K562 (cell line): ENCODE measurements around the gene DDX60. TPM values are rescaled to one million over a fixed set of nuclear protein-coding genes. Genes with fewer than 3 reads are reported as not detected.
"Not testable (repeated sequence)": the region's sequence is repeated elsewhere in the genome, so short reads cannot be mapped to it uniquely, and the experiment has no call there.

Experiments used
- ATAC-seq: fragments of 200-7000 bp; cut with Tn5 transposase; 3 replicates; pipeline ENCODE4 v1.9.1; 2020; ENCODE audit warnings: moderate library complexity
- BruUV-seq: library from RNA; stranded (reverse); fragments of 400-500 nt; replicated peaks from 2 replicates; lab custom pipeline; 2021; lab: Mats Ljungman, UMichigan
- CTCF ChIA-PET: fragments of 300-600 bp; formaldehyde crosslinking; extraction: SDS; loops from one replicate; lab custom pipeline; 2021; ENCODE audit warnings: low intra/inter-chr PET ratio; lab: Yijun Ruan, JAX
- POLR2A ChIA-PET: fragments of 300-600, 350-650 bp; sonication (Branson Sonifier 250); formaldehyde crosslinking; extraction: SDS; loops from one replicate; lab custom pipeline; 2021; ENCODE audit warnings: antibody characterized with exemption, inconsistent platforms; lab: Yijun Ruan, JAX
- DNase-seq, 4 experiments: peaks; one replicate each; pipeline versions ENCODE4 v3.0.0 to v3.0.0-alpha.2; 2011 to 2018; ENCODE audit warnings: low spot score in 3 of 4, mixed read lengths in 3 of 4; ENCODE audit errors: extremely low read depth in 1 of 4
- FAIRE-seq: peaks from 2 replicates; lab custom pipeline; 2011; peaks lifted over from hg19 to GRCh38; lab: Jason Lieb, UNC
- H2AFZ ChIP-seq: 2 replicates; pipeline ENCODE4 v1.6.0; 2011; ENCODE audit warnings: low read depth, low read length, control low read depth, inconsistent platforms
- H3K27ac ChIP-seq: fragments of 200-600 bp; 3 replicates; pipeline ENCODE4 v1.8.0; 2011; ENCODE audit warnings: low read depth, mild to moderate bottlenecking, control low read depth, inconsistent platforms, low read length, moderate library complexity, mixed read lengths; ENCODE audit errors: extremely low read depth
- H3K27me3 ChIP-seq, 2 experiments: fragments of 300-600 bp in 1 of 2; 2 replicates in 1 of 2; 3 replicates in 1 of 2; pipeline versions ENCODE4 v1.6.0 to v1.8.0; 2011; ENCODE audit warnings: inconsistent platforms in 2 of 2, low read length in 2 of 2, mild to moderate bottlenecking in 1 of 2, mixed read lengths in 1 of 2, moderate library complexity in 1 of 2; ENCODE audit not compliant: control insufficient read depth in 2 of 2, insufficient read depth in 2 of 2
- H3K36me3 ChIP-seq: fragments of 300-600 bp; 3 replicates; pipeline ENCODE4 v1.8.0; 2011; ENCODE audit warnings: mild to moderate bottlenecking, low read length, inconsistent platforms; ENCODE audit not compliant: control insufficient read depth, insufficient read depth
- H3K4me1 ChIP-seq, 2 experiments: fragments of 200-600 bp in 1 of 2; replicated peaks in 1 of 2; 2 replicates in 1 of 2; 3 replicates in 1 of 2; pipeline versions ENCODE4 v1.5.1 to v1.8.0; 2011; ENCODE audit warnings: inconsistent platforms in 2 of 2, low read length in 2 of 2, mild to moderate bottlenecking in 1 of 2, mixed read lengths in 1 of 2, moderate library complexity in 1 of 2; ENCODE audit not compliant: control insufficient read depth in 2 of 2, insufficient read depth in 2 of 2
- H3K4me2 ChIP-seq: 2 replicates; pipeline ENCODE4 v1.6.1; 2011; ENCODE audit warnings: low read length, control low read depth, inconsistent platforms, mixed read lengths; ENCODE audit not compliant: insufficient read depth
- H3K4me3 ChIP-seq: fragments of 200-600 bp; sonication (generic), shearing (Covaris generic); 2 replicates; pipeline ENCODE4 v1.5.1; 2016; ENCODE audit warnings: control low read depth, inconsistent platforms
- H3K79me2 ChIP-seq: fragments of 200-600 bp; 3 replicates; pipeline ENCODE4 v1.8.0; 2011; ENCODE audit warnings: low read length, inconsistent platforms; ENCODE audit not compliant: control insufficient read depth, insufficient read depth
- H3K9ac ChIP-seq, 2 experiments: 2 replicates each; pipeline versions ENCODE4 v1.6.0 to v1.6.1; 2011; ENCODE audit warnings: low read depth in 2 of 2, low read length in 2 of 2, control low read depth in 1 of 2, inconsistent platforms in 1 of 2, mild to moderate bottlenecking in 1 of 2, mixed read lengths in 1 of 2; ENCODE audit not compliant: insufficient read depth in 1 of 2
- H3K9me1 ChIP-seq: one replicate; pipeline ENCODE4 v1.6.0; 2011; ENCODE audit warnings: inconsistent platforms, mild to moderate bottlenecking, low read length, moderate library complexity; ENCODE audit not compliant: control insufficient read depth, insufficient read depth
- H3K9me3 ChIP-seq: replicated peaks from 2 replicates; pipeline ENCODE4 v1.5.1; 2011; ENCODE audit warnings: low read depth, low read length, inconsistent platforms; ENCODE audit not compliant: control insufficient read depth, insufficient read depth
- H4K20me1 ChIP-seq: replicated peaks from 2 replicates; pipeline ENCODE4 v1.6.1; 2011; ENCODE audit warnings: low read length, inconsistent platforms, mixed read lengths; ENCODE audit not compliant: control insufficient read depth, insufficient read depth
- ATF1 ChIP-seq, 2 experiments: fragments of 450-650 bp in 1 of 2; IDR thresholded peaks; 2 replicates each; pipeline ENCODE4 v1.6.1; 2016; ENCODE audit warnings: missing compliant biosample characterization in 1 of 2, missing genetic modification characterization in 1 of 2
- BRD4 ChIP-seq: fragments of 200-600 bp; sonication (generic); IDR thresholded peaks from 2 replicates; pipeline ENCODE4 v1.6.1; 2017; ENCODE audit warnings: inconsistent platforms
- CREB1 ChIP-seq, 2 experiments: sonication (generic) in 1 of 2; formaldehyde crosslinking in 1 of 2; IDR thresholded peaks; 2 replicates each; pipeline versions ENCODE4 v1.6.1 to v1.8.0; 2012 to 2022; ENCODE audit warnings: inconsistent platforms in 1 of 2, mild to moderate bottlenecking in 1 of 2, missing genetic modification reagents in 1 of 2, moderate library complexity in 1 of 2
- CREM ChIP-seq: IDR thresholded peaks from 2 replicates; pipeline ENCODE4 v1.6.1; 2014; ENCODE audit warnings: antibody characterized with exemption, low read depth
- MED1 ChIP-seq: sonication (generic); formaldehyde crosslinking; IDR thresholded peaks from 2 replicates; pipeline ENCODE4 v1.8.1; 2023; ENCODE audit warnings: missing genetic modification reagents, borderline replicate concordance
- MEIS2 ChIP-seq: fragments of 450-650 bp; IDR thresholded peaks from 2 replicates; pipeline ENCODE4 v1.6.1; 2014; ENCODE audit warnings: mild to moderate bottlenecking; ENCODE audit not compliant: partially characterized antibody
- RB1 ChIP-seq: fragments of 450-650 bp; IDR thresholded peaks from 2 replicates; pipeline ENCODE4 v1.6.1; 2017; ENCODE audit warnings: low read depth, mild to moderate bottlenecking
- ZNF589 ChIP-seq: fragments of 200-800 bp; sonication (Bioruptor generic); IDR thresholded peaks from 2 replicates; pipeline ENCODE4 v1.6.1; 2016; ENCODE audit warnings: low read depth, missing genetic modification characterization, missing compliant biosample characterization
- WGBS: fragments of 100-300 bp; shearing (Covaris generic); methylation state at CpG from one replicate; pipeline ENCODE4 v1.1.6; 2016; ENCODE audit warnings: low coverage, mixed read lengths; ENCODE audit not compliant: insufficient coverage; ENCODE audit errors: missing lambda C conversion rate; 5-methylcytosine and 5-hydroxymethylcytosine counted together
- in situ Hi-C: fragments of 300-500 bp; cut with MboI; formaldehyde crosslinking; loops from 4 replicates; pipeline ENCODE4 v1.15.0; 2018; ENCODE audit warnings: inconsistent platforms, mixed read lengths
- intact Hi-C: fragments of 100-400 bp; cut with micrococcal nuclease; formaldehyde crosslinking; loops from 2 replicates; pipeline ENCODE4 v1.14.2; 2022
- polyA plus RNA-seq, 8 experiments: library from polyadenylated mRNA; depleted of rRNA in 4 of 8; stranded (reverse) in 5 of 8; unstranded in 3 of 8; fragments of >200 nt; fragmentation: Nextera tagmentation in 2 of 8; fragmentation: Illumina TruSeq in 1 of 8; extraction: Ambion mirVana in 2 of 8; extraction: Trizol in 1 of 8; gene quantifications; 2 replicates each; pipeline versions ENCODE4 v1.2.1 to v1.2.3, GENCODE V29; 2011 to 2014; ENCODE audit warnings: inconsistent platforms in 1 of 8, missing spikeins in 1 of 8
- total RNA-seq, 7 experiments: library from RNA; depleted of rRNA in 6 of 7; stranded (reverse); fragments of >200 nt in 6 of 7; fragmentation: Illumina TruSeq in 2 of 7; extraction: Trizol in 2 of 7; gene quantifications; 2 replicates each; pipeline versions ENCODE4 v1.2.1 to v1.2.3, GENCODE V29; 2011 to 2021; ENCODE audit warnings: low replicate concordance in 1 of 7

DDX60 gene
- total and polyA plus RNA-seq, 9 of the 15 experiments (the other 6 are each of a cell fraction or from before 2014, with no cell fraction given), result 0.06 to 0.25 (median 0.13) TPM

DNA sequence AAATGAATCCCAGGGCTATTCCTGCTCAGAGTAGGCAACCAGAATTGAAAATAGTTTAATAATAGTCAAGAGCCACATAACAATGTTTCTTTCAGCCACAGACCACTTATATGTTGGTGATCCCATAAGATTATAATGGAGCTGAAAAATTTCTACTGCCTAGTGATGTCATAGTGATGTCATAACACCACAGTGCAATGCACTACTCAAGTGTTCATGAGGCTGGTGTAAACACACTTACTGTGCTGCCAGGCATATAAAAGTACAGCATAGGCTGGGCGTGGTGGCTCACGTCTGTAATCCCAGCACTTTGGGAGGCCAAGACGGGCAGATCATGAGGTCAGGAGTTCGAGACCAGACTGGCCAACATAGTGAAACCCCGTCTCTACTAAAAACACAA, 15.1 kb downstream of the DDX60 start:
- H3K27ac ChIP-seq; H3K9me3 ChIP-seq; intact Hi-C loops; ATAC-seq; H3K4me1 ChIP-seq; BruUV-seq; H3K4me3 ChIP-seq; H3K36me3 ChIP-seq; H4K20me1 ChIP-seq; H2AFZ ChIP-seq; CTCF ChIA-PET; H3K27me3 ChIP-seq; DNase-seq; POLR2A ChIA-PET; H3K9me1 ChIP-seq; in situ Hi-C loops; H3K9ac ChIP-seq; H3K4me2 ChIP-seq; FAIRE-seq; H3K79me2 ChIP-seq; TF ChIP-seq CREB1, ATF1 (CRISPR knock-in tag; IDR thresholded peaks at IDR 0.05): not testable (repeated sequence)
- 3% methylated on average over 5 of the region's 5 CpGs for WGBS
- 0 out of 2 replicates have a peak, but pooled peaks have one; percentile 22 for TF ChIP-seq CREB1 (IDR thresholded peaks at IDR 0.05)
- 0 out of 2 replicates have a peak, but pooled peaks have one; percentile 13 for TF ChIP-seq CREM
- TF ChIP-seq ATF1 (tag; IDR thresholded peaks at IDR 0.05), result peak; percentile 88

DNA sequence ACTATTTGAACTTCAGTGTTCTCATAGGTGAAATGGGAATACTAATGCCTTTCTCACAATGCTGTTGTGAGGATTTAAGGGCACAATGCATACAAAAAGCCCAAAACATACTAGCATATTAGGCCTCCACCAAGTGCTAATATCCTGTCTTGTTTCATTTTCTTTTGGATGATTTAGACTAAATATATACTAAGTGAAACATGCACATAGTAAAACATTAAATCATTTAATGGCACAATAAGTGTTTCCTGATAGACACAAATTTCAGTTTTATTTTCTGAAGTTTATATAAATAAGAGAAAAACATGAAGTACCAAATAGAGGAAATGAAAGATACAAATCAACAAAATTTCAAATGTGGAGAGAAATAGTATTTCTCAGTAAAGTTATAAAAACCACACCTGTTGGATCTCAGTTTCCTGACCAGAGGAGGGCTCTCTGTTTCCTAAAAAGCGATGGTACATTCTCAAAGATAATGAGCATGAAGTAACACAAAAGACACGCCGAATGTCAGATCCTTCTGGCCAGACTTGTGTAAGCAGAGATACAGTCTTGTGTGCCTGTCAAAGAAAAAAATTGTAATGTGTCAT, 25.1 kb downstream of the DDX60 start:
- no peaks in the 10 kb centered on the region for H3K9me1 ChIP-seq
- H4K20me1 ChIP-seq, result no peaks in the 10 kb centered on the region
- no peak overlapping the region for H3K4me2 ChIP-seq
- H3K9me3 ChIP-seq, result no peaks in the 10 kb centered on the region
- no peaks in the 10 kb centered on the region for H3K27me3 ChIP-seq
- TF ChIP-seq BRD4 (no peak), ZNF589 (no peak), MEIS2 (no peak), MED1 (CRISPR knock-in tag) (no peak), RB1 (no peak)
- H3K79me2 ChIP-seq, result no peaks in the 10 kb centered on the region
- ChIA-PET POLR2A (no interaction called here), CTCF (no interaction called here)
- in situ Hi-C loops, result no loop called here
- intact Hi-C loops, result no loop called here
- no peak overlapping the region for H3K4me3 ChIP-seq
- FAIRE-seq (no peak), DNase-seq (no peak), ATAC-seq (no peak)
- 0% methylated on average over 3 of the region's 3 CpGs for WGBS
- no peak overlapping the region for H2AFZ ChIP-seq
- H3K4me1 ChIP-seq, result no peaks in the 10 kb centered on the region
- H3K27ac ChIP-seq, result no peak overlapping the region
- H3K36me3 ChIP-seq, result no peaks in the 10 kb centered on the region
- H3K9ac ChIP-seq, result no peak overlapping the region
- no TSS peak for BruUV-seq
